Body of pancreas (tissue), 4 donors: ENCODE measurements around the gene FNDC3B.

Experiments
- CTCF ChIP-seq, 7 experiments: fragments of 450-650 bp in 4 of 7; fragments of 200-600 bp in 3 of 7; sonication (generic) in 3 of 7; IDR thresholded peaks; one replicate each; pipeline ENCODE4 v1.5.1; 2016 to 2019; ENCODE audit warnings: antibody characterized with exemption in 7 of 7
- POLR2A ChIP-seq, 3 donors: fragments of 450-650 bp; IDR thresholded peaks; one replicate each; pipeline ENCODE4 v1.6.1; 2016; ENCODE audit warnings: antibody characterized with exemption in 3 of 3, mild to moderate bottlenecking in 2 of 3

DNA sequence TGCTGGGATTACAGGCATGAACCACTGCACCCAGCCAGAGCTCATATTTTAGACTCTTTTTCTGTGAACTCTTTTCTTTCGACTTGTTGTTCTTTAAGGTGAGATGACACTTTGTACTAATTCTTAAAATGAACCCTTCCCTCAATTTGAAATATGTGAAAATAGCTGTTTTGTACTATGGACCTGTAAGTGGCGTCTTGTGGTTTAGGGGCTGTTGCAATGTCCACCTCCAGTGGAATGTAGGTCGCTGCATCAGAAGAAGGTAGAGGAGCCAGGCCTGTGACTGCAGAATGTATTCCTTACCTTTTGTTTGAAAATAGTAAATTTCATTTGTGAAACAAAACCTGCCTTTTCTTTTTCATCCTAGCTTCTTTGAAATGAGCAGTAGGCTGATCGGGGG, 38.9 kb downstream of the FNDC3B start:
- TF ChIP-seq CTCF (IDR thresholded peaks at IDR 0.05): no peak
- no peak for TF ChIP-seq POLR2A (IDR thresholded peaks at IDR 0.05)
